GM21717 (cell line): Measurements from ENCODE around the gene HEBP1.
"Not testable (repeated sequence)": the region's sequence is repeated elsewhere in the genome, so short reads cannot be mapped to it uniquely, and the experiment has no call there.

Source experiments
- ATAC-seq: cut with Tn5 transposase; IDR thresholded peaks from one replicate; pipeline ENCODE4 v1.9.1; 2021; ENCODE audit warnings: mild to moderate bottlenecking, moderate library complexity; ENCODE audit not compliant: unreplicated experiment

The HEBP1 gene, protein sequence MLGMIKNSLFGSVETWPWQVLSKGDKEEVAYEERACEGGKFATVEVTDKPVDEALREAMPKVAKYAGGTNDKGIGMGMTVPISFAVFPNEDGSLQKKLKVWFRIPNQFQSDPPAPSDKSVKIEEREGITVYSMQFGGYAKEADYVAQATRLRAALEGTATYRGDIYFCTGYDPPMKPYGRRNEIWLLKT

DNA sequence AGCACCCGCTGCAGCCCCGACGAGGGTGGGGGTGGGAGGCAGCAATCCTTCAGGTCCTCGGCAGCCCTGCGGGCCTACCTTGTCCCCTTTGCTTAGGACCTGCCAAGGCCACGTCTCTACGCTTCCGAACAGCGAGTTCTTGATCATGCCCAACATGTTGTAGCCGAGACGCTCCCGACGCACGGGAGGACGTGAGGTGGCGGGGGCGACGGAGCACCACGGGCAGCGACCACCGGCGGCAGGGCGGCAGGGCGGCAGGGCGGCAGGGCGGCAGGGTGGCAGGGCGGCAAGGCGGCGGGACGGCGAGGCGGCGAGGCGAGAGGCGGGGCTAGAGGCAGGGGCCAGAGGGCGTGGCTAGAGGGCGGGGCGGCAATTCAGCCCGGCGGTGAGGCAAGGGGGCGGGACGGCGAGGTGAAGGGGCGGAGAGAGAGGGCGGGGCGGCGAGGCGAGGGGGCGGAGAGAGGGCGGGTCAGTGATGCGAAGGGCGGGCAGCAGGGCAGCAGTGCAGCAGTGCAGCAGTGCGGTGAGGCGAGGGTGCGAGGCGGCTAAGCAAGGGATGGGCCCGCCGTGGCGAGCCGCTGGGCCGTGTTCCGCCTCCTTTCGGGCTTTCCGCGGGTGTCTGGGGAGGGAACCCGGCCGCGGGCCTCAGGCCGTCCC lies at the start of gene HEBP1:
Gene HEBP1 (minus strand): TSS at position 307 of the 657 bp plus-strand sequence. CDS start 151 bp downstream, at position 156.
- peak; percentile 86 for ATAC-seq

DNA sequence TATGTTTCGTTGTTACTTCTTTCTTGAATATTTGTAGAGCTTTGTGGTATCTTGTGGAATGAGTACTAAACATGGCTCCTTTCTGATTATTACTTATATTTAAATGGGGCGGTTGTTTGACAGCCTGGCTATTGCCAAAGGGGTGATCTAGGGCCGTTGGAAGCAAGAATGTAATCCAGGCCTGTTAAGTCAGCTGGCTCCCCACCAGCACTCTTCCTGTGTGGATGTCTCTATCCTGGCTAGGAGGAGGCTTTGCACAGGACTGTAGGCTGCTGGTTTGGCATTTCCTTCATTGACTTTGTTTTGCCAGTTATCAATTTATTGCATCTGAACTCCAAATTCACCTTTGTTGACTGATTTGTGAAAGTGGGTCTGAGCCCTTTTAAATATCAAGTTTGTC lies 49.8 kb upstream of the HEBP1 start:
- ATAC-seq = no peak

DNA sequence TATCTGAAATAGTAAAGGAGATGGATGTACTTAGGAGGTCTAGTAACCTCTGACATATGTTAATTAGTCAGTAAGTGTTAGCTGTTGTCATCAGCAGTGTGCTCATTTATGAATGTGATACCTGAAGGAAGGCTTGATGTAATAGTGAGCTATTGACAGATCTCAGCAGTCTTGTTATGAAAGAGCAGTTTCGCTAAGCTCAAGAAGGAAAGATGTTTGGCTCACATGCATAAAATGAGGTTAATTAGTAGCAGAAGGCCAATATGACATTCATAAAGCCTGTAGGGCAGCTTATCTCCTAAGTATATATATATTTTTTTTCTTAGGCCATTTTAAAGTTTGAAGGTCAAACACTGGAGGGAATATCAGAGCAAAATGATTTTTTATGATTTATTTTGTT lies 46.9 kb upstream of the HEBP1 start:
- no peak for ATAC-seq

DNA sequence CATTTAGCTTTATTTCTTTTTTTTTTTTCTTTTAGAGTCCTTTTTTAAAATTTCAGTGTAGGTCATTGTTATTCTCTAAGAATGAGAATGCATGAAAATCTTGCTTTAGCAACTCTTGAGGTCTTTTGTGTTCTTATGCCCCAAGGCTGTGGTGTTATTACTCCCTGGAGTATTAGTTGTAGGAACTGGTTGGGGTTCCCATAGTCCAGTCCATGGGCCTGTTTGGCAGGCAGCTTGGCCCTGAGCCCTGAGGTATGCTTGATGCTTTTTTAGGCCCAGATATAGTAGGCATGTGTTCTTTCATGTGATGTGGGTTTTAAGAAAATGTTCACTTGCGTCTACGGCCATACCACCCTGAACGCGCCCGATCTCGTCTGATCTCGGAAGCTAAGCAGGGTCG lies 45.8 kb upstream of the HEBP1 start:
- no peak for ATAC-seq

DNA sequence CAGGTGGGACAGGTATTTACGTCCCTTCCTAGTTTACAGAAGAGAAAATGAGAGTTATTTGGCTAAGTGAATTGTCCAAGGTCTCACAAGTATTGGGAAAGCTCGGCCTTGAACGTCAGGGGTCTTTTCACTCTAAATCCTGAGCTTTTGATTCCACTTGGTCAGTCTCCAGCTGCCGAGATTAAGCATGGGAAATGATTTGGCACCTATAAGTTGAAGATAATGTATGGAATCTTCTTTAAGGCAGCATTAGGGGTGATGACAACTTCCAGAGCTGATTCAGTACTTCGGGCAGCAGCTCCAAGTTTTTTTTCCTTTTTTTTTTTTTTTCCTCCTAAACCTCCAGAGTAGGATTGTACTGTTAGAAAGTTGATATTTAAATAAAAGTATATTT lies 44.8 kb upstream of the HEBP1 start:
- ATAC-seq = no peak

DNA sequence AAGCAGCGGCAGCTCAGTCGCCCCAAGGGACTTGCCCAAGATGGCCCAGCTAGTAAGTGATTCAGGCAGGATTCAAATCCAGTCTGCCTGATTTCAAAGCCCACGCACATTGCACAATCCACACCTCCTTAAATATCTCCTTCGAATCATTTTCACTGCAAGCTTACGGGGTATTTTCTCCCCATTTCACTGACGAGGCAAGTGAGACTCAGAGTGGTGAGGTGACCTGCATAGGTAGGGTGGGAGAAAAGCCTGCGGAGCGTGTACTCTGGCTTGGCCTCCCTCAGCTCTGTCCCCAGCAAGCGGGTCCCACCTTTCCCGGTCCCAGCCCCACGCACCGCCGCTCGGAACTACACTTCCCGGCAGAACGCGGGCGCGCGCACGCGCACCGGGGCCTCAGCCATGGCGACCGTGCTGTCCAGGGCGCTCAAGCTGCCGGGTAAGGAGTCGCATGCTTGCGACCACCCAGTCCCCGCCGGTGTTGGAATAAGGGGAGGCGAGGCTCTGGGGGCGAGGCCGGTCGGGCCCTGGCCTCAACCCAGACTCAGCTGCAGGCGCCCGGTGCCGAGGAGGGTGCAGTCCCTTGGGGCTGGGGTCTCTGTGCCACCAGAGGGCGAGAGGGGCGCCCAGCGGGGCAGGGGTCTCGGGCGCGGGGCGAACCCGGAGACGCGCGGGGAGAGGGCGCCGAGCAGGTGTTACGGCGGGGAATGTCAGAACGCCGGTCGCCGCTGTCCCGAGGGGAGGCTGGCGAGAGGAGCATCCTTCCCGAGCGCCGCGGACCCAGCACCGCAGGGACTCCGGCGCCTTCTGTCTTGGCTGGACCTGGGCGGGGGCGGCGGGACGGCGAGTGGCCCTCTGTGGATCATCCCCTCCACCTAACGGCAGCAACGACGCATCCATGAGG lies 44.2 kb upstream of the HEBP1 start, which contains the start of gene FAM234B:
Gene FAM234B (plus strand): TSS at position 380 of the 904 bp plus-strand sequence. CDS start 23 bp downstream, at position 403.
- ATAC-seq = peak; percentile 86

DNA sequence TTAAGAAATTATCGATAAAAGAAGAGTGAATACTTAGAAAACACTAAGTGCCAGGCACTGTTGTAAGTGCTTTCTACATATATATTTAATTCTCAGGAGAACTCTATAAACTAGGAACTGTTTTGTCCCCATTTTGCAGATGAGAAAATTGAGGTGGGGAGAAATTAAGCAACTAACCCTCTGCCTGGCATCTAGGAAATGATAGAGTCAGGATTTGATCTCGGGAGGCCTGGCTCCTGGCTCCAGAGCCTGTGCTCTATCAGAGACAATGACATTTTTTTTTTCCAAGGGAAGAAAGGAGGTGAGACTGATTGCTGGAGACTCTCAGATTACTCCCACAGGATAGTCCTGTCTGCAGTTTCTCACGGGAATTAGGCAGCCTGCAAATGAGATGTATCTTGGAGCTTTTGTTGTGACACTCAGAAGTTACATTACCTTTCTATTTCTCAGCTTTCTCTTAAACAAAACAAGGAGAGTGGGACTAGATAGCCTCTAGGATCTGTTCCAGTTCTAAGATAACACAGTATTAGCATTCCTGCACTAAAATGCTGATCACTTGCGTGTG lies 42.7 kb upstream of the HEBP1 start:
- no peak for ATAC-seq

DNA sequence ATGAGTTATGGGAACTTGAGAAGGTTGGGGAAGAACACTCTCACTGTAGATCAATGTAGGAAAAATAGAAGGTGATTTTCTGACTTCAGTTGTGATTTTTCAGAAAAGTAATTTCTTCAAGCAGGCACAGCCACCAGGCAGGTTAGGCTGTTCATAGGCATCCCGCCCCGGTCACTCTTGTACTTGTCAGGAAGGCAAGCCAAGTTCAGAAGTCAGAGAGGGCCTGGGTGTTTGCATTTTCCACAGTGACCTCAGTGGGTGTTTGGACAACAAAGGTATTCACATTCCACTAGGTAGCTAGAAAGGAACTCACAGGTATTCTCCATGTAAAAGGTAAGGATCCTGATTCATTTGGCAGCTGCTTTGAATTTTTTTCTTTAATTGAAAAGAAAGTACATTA lies 41.2 kb upstream of the HEBP1 start:
- ATAC-seq = no peak

DNA sequence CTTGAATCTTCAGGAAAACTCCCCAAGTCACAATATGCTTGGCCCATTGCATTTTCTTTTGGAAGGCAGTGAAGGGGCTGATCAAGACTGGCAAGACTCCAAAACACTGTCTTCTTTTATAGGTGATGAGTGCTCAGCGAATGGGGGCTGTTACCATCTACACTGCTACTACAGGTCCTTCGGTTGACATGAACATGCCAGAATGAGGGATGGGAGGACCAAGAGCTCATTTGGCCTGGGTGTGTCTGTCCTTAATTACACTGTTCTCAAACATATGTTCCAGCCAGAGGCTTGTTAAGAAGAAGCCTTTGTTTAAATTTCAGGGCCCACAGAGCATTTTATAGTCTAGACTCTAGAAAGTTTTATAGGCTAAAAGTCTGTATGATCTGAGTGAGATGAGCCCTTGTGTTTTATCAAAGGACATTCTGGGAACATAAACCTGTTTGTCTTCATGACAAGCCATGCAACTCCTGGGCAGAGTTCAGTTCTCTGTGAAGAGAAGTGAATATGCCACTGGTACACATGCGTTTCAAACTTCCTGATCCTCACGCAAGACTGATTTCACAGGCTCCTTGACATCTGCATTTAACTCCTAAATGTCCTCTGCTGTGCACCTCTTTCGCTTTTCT lies 39.4 kb upstream of the HEBP1 start:
- no peak for ATAC-seq

DNA sequence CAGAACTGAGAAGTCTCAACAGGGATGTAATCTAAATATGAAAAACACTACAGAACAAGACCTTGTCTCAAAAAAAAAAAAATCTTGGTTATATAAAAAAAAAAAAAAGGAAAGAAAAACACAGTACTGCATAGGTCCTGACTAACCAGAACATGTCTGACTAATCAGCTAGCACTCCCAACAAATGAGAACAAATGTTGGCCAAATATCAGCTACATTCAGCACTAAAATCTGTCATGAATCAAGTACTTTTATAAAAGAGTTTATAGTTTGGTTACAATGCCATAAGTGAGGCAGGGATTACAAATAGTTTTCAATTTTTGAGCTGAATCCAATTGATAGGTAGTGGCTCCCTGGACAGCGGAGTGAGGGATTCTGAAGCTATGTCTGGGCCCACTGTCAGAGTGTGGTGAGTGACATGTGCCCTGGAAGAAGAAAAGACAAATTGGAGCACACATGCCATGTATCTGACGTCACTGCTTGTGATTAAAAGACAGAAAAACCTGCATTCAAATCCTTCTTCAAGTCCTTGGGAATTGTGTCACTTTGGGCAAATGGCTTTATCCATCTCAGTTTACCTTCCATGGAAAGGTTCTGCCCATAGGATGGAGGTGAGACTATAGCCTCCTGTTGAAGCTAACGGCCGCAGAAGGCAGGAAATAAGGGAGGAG lies 38.6 kb upstream of the HEBP1 start:
- no peak for ATAC-seq

DNA sequence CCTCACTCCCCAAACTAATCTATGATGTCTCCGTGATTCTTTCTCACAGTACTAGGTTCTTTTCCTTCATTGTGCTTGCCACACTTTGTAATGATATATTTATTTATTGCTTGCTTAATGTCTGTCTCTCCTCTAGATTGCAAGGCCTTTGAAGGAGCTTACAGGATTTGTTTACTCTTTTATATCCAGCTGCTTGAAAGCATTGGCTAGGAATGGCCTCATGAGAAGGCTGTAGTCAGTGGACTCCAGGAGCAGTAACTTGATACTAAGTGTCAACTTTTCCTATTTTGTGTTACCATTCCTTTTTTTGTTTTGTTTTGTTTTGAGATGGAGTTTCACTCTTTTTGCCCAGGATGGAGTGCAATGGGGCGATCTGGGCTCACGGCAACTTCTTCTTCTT lies 36.8 kb upstream of the HEBP1 start:
- no peak for ATAC-seq

DNA sequence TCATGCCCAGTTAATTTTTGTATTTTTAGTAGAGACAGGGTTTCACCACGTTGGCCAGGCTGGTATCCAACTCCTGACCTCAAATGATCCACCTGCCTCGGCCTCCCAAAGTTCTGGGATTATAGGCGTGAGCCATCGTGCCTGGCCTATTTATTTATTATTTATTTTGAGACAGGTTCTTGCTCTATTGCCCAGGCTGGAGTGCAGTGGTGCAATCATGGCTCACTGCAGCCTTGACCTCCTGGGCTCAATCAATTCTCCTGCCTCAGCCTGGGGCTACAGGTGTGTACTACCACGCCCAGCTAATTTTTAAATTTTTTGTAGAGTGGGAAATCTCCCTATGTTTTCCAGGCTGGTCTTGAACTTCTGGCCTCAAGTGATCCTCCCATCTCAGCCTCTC lies 35.3 kb upstream of the HEBP1 start:
- ATAC-seq = not testable (repeated sequence)

DNA sequence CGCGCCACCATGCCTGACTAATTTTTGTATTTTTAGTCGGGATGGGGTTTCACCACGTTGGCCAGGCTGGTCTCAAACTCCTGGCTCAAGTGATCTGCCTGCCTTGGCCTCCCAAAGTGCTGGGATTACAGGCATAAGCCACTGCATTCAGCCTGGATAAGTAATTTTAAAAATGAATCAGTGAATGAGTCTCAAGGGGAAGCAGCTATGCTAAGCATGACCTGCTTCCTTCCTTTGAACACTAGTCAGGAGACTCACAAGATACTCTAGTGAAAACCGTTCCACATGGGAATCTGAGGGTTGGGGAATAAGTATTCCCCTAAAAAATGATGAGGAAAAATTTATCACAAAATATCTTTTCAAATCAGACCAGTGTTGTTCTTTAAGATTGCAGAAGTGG lies 33.4 kb upstream of the HEBP1 start:
- no peak for ATAC-seq

DNA sequence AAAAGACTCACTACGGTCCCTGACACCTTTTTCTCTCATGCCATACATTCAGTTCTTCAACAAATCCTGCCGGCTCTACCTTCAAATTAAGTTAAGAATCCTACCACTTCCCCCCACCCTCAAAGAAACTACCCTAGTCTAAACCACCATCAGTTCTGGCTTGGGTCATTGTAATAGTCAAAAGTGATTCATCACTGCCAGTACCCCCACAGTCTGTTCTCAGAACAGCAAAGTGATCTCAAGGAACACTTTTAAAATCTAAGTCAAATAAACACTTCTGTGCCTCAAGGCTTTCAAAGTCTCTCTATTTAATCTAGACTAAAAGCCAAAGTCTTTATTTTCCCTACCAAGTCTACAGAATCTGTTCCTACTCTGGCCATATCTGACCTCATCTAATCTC lies 32.1 kb upstream of the HEBP1 start:
- no peak for ATAC-seq

DNA sequence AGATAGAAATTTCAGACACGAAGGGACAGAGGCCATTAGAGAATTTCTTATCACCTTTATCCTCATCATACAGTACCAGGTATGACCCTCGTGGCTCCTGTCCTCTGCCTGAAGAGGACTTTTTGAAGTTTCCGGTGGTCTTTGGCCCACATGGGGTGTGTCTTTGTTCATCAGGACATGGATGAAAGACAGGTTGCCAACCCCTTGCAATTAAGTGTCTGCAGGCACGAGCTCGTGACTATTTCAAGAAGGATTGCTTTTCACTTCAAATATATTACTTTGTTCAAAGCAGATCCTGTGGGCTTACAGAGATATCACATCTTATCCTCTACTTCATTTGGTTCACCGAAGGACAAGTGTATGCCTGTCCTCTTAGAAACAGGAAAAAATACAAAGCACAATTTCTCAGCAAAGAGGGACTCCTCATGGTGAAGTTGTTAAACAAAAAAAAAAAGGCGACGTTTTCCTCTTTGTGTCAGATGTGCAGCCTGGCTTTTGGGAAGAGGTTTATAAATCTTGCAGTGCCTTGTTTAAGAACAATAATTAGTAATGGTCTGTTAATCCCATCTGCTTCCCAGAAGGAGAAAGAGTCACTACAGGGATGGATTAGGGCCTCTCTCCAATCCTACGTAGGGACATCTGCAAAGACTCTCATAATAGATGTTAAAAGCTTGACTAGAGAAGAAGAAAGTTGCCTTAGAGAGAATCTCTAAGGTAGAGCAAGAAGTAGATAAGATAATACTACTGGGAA lies 30.7 kb upstream of the HEBP1 start:
- ATAC-seq = no peak

DNA sequence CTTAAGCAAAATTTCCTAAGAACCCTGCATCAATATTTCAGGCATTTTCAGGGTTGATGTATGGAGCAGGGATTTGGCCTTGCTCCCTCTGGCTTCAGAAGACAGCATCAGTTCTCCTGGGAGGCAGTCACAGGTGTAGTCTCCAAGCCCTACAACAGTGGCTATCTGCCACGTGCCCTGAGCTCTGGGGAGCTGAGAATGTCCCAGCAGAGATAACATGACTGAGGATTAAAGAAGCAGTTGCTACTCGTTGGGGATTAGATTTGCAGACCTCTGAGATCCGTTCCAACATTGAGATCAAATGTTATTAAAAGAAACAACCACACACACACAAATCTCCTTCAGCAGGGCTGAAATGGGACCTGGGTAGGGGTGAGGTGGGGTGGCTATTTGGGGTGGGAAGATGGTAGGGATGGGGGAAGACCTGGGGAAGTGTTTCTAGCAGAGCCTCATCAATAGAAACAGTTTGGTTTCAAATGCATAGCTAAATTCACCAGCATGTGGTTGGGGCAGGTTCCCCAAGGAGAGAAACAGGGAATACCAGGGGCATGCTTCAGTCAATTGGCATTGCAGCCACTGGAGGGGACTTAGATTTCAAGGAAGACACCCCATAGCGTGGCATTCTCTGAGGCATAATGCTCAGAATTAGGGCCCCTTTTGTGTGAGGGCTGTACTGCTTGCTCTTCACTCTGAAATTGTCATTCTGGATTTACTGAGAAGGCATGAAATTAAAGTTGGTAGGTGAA lies 28.9 kb upstream of the HEBP1 start:
- no peak for ATAC-seq

DNA sequence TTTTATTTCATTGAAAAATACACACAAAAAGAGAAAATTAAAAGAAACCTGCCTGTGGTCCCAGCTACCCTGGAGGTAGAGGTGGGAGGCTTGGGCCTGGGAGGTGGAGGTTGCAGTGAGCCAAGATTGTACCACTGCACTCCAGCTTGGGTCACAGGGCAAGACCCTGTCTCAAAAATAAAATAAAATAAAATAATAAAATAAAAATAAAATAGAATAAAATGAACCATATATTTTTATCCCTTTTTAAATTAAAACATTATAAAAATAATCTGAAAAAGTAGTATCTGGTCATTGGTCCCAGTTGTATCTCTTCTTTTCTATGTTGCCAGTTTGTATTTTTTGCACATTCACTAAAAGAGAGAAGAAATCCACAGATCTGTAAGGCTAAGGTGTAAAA lies 27.4 kb upstream of the HEBP1 start:
- no peak for ATAC-seq

DNA sequence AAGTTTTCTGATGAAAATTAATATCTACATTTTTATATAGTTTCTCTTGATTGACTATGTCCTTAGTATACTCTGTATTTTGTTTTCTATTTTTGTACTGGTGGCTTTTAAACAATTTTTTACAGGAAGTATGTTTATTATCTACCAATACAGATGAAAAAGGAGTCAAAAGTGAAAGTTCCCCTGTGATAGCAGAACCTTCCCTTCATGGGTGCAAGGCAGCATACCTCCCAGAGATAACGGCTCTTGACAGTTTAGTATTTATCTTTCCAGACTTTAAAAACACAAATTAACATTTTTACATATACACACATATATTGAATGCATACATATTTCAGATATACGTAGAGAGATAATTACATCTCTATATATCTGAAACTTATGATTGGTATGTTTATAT lies 27.0 kb upstream of the HEBP1 start:
- no peak for ATAC-seq

DNA sequence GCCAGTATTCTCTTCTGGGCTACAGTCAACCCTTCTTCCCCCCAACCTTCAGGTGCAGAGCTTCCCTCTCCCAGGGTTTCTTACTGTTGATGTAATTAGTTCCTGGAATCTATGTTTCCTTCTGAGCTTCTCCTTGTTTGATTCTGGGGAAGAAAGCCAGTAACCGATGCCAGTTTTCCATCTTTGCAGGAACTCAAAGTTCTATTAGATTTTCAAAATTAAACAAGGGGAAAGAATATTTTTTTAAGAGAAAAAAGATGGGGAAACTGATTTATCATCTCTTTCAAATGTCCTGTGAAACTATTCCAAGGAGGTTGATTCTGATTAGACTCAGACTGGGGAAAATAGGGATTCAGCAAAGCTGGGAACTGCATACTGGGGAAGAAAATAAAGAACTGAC lies 26.2 kb upstream of the HEBP1 start:
- no peak for ATAC-seq
